Measurements from ENCODE around the gene KHDRBS2.

- TF ChIP-seq MAZ (IDR thresholded peaks at IDR 0.05; ENCODE audit: borderline replicate concordance, low read depth, low read length) (no peak), POLR2A (IDR thresholded peaks at IDR 0.05; ENCODE audit: low read depth, low read length) (no peak), BHLHE40 (IDR thresholded peaks at IDR 0.05; ENCODE audit: low read depth, low read length) (no peak)
These were observed 1.3 kb downstream of the KHDRBS2 start for GRCh38 chr6:62284725-62285124.

Measured in IMR-90 (cell line).